Activated naive CD8-positive, alpha-beta T cell treated with anti-CD3 and anti-CD28 coated beads, Interleukin-2, amount 50 U/mL, for 24 hours (primary cell): ENCODE results near the gene RGMA.
A peak's percentile ranks its signal among the peaks of the same experiment; 100 is the strongest.

ENCODE experiments used
- ATAC-seq: fragments of 150-1000 bp; cut with Tn5 transposase; one replicate; pipeline ENCODE4 v1.10.0; 2021
- DNase-seq: peaks from one replicate; pipeline ENCODE4 v3.0.0; 2021
- H3K27ac Mint-ChIP-seq: one replicate; pipeline ENCODE4 v1.8.0; 2021; ENCODE audit warnings: mild to moderate bottlenecking, mixed read lengths
- H3K27me3 Mint-ChIP-seq: one replicate; pipeline ENCODE4 v1.8.0; 2021; ENCODE audit warnings: mixed read lengths
- H3K36me3 Mint-ChIP-seq: one replicate; pipeline ENCODE4 v1.8.0; 2021; ENCODE audit warnings: low read depth, mixed read lengths
- H3K4me1 Mint-ChIP-seq: one replicate; pipeline ENCODE4 v1.8.0; 2021; ENCODE audit warnings: mixed read lengths
- H3K4me3 Mint-ChIP-seq: one replicate; pipeline ENCODE4 v1.8.0; 2021; ENCODE audit warnings: mild to moderate bottlenecking, moderate library complexity, mixed read lengths
- H3K9me3 Mint-ChIP-seq: one replicate; pipeline ENCODE4 v1.8.0; 2021; ENCODE audit warnings: mixed read lengths

The RGMA gene

GRCh38 chr15:93080451-93080850 is 8.6 kb downstream of the RGMA start:
- no peaks in the 10 kb centered on the region for H3K4me1 Mint-ChIP-seq
- DNase-seq (no peak), ATAC-seq (no peak)
- no peak overlapping the region for H3K27ac Mint-ChIP-seq
- no peak overlapping the region for H3K4me3 Mint-ChIP-seq
- H3K9me3 Mint-ChIP-seq = no peaks in the 10 kb centered on the region
- H3K27me3 Mint-ChIP-seq = peaks cover 34% of the 10 kb centered on the region
- H3K36me3 Mint-ChIP-seq = no peaks in the 10 kb centered on the region

- H3K36me3 Mint-ChIP-seq = no peaks in the 10 kb centered on the region
- no peak overlapping the region for H3K27ac Mint-ChIP-seq
- DNase-seq (no peak), ATAC-seq (no peak)
- H3K27me3 Mint-ChIP-seq = peaks cover 50% of the 10 kb centered on the region
- H3K4me3 Mint-ChIP-seq = no peak overlapping the region
- no peaks in the 10 kb centered on the region for H3K9me3 Mint-ChIP-seq
- peaks cover 9% of the 10 kb centered on the region for H3K4me1 Mint-ChIP-seq
Measured at GRCh38 chr15:93076875-93077274, 12.1 kb downstream of the RGMA start.

- no peaks in the 10 kb centered on the region for H3K36me3 Mint-ChIP-seq
- DNase-seq (no peak), ATAC-seq (no peak)
- H3K27ac Mint-ChIP-seq = no peak overlapping the region
- H3K9me3 Mint-ChIP-seq = no peaks in the 10 kb centered on the region
- H3K4me1 Mint-ChIP-seq = peaks cover 9% of the 10 kb centered on the region
- peaks cover 55% of the 10 kb centered on the region for H3K27me3 Mint-ChIP-seq
- H3K4me3 Mint-ChIP-seq = no peak overlapping the region
Measured at GRCh38 chr15:93076217-93076616, 12.8 kb downstream of the RGMA start.

GRCh38 chr15:93074599-93074998 is 14.4 kb downstream of the RGMA start:
- H3K36me3 Mint-ChIP-seq = no peaks in the 10 kb centered on the region
- H3K4me3 Mint-ChIP-seq = no peak overlapping the region
- DNase-seq (no peak), ATAC-seq (no peak)
- no peak overlapping the region for H3K27ac Mint-ChIP-seq
- H3K4me1 Mint-ChIP-seq = peaks cover 9% of the 10 kb centered on the region
- peaks cover 57% of the 10 kb centered on the region for H3K27me3 Mint-ChIP-seq
- no peaks in the 10 kb centered on the region for H3K9me3 Mint-ChIP-seq

- DNase-seq (no peak), ATAC-seq (no peak)
- Mint-ChIP-seq H3K9me3 (no peaks in the 10 kb centered on the region), H3K4me1 (peaks cover 9% of the 10 kb centered on the region), H3K27me3 (peaks cover 57% of the 10 kb centered on the region), H3K36me3 (no peaks in the 10 kb centered on the region), H3K27ac (no peak overlapping the region), H3K4me3 (peak overlapping the region; percentile 74)
Measured at GRCh38 chr15:93073465-93073952, 15.5 kb downstream of the RGMA start.

- ATAC-seq (peak; percentile 33), DNase-seq (no peak)
- Mint-ChIP-seq H3K27ac (no peak overlapping the region), H3K4me3 (peak overlapping the region; percentile 22), H3K36me3 (no peaks in the 10 kb centered on the region), H3K9me3 (no peaks in the 10 kb centered on the region), H3K27me3 (peaks cover 57% of the 10 kb centered on the region), H3K4me1 (peaks cover 9% of the 10 kb centered on the region)
Measured at GRCh38 chr15:93072411-93073394, 16.3 kb downstream of the RGMA start.

- H3K27me3 Mint-ChIP-seq = peaks cover 55% of the 10 kb centered on the region
- no peak for DNase-seq
- H3K36me3 Mint-ChIP-seq = no peaks in the 10 kb centered on the region
- no peaks in the 10 kb centered on the region for H3K9me3 Mint-ChIP-seq
- no peak for ATAC-seq
- H3K4me3 Mint-ChIP-seq = peak overlapping the region; percentile 22
- no peak overlapping the region for H3K27ac Mint-ChIP-seq
- peaks cover 9% of the 10 kb centered on the region for H3K4me1 Mint-ChIP-seq
Measured at GRCh38 chr15:93072011-93072410, 17.0 kb downstream of the RGMA start.

GRCh38 chr15:93071469-93071936 is 17.5 kb downstream of the RGMA start:
- Mint-ChIP-seq H3K27ac (no peak overlapping the region), H3K27me3 (peaks cover 53% of the 10 kb centered on the region), H3K4me3 (no peak overlapping the region), H3K36me3 (no peaks in the 10 kb centered on the region), H3K4me1 (peaks cover 9% of the 10 kb centered on the region), H3K9me3 (no peaks in the 10 kb centered on the region)
- DNase-seq (no peak), ATAC-seq (no peak)

- H3K27me3 Mint-ChIP-seq = peaks cover 53% of the 10 kb centered on the region
- no peaks in the 10 kb centered on the region for H3K36me3 Mint-ChIP-seq
- DNase-seq (no peak), ATAC-seq (no peak)
- peaks cover 9% of the 10 kb centered on the region for H3K4me1 Mint-ChIP-seq
- no peak overlapping the region for H3K27ac Mint-ChIP-seq
- no peak overlapping the region for H3K4me3 Mint-ChIP-seq
- no peaks in the 10 kb centered on the region for H3K9me3 Mint-ChIP-seq
Measured at GRCh38 chr15:93070551-93071296, 18.3 kb downstream of the RGMA start.

GRCh38 chr15:93070132-93070531 is 18.9 kb downstream of the RGMA start:
- peaks cover 48% of the 10 kb centered on the region for H3K27me3 Mint-ChIP-seq

GRCh38 chr15:93068581-93069199 is 20.3 kb downstream of the RGMA start:
- H3K36me3 Mint-ChIP-seq = no peaks in the 10 kb centered on the region
- H3K9me3 Mint-ChIP-seq = no peaks in the 10 kb centered on the region
- no peak for DNase-seq
- no peak overlapping the region for H3K4me3 Mint-ChIP-seq
- ATAC-seq = no peak
- peaks cover 7% of the 10 kb centered on the region for H3K4me1 Mint-ChIP-seq
- no peak overlapping the region for H3K27ac Mint-ChIP-seq
- peaks cover 34% of the 10 kb centered on the region for H3K27me3 Mint-ChIP-seq

More at GRCh38 chr15:93070132-93070531, 18.9 kb downstream of the RGMA start:
- Mint-ChIP-seq H3K4me3 (no peak overlapping the region), H3K36me3 (no peaks in the 10 kb centered on the region), H3K4me1 (peaks cover 9% of the 10 kb centered on the region), H3K27ac (no peak overlapping the region), H3K9me3 (no peaks in the 10 kb centered on the region)
- no peak for DNase-seq
- ATAC-seq = no peak

GRCh38 chr15:93067649-93068085 is 21.3 kb downstream of the RGMA start:
- no peaks in the 10 kb centered on the region for H3K9me3 Mint-ChIP-seq
- no peaks in the 10 kb centered on the region for H3K36me3 Mint-ChIP-seq
- H3K27me3 Mint-ChIP-seq = peaks cover 29% of the 10 kb centered on the region
- no peak for DNase-seq
- no peak overlapping the region for H3K4me3 Mint-ChIP-seq
- ATAC-seq = no peak
- H3K27ac Mint-ChIP-seq = no peak overlapping the region
- H3K4me1 Mint-ChIP-seq = peaks cover 4% of the 10 kb centered on the region

GRCh38 chr15:93066834-93067648 is 22.0 kb downstream of the RGMA start:
- H3K27ac Mint-ChIP-seq = no peak overlapping the region
- H3K4me1 Mint-ChIP-seq = peaks cover 2% of the 10 kb centered on the region
- DNase-seq (no peak), ATAC-seq (no peak)
- H3K9me3 Mint-ChIP-seq = no peaks in the 10 kb centered on the region
- peaks cover 22% of the 10 kb centered on the region for H3K27me3 Mint-ChIP-seq
- no peak overlapping the region for H3K4me3 Mint-ChIP-seq
- H3K36me3 Mint-ChIP-seq = no peaks in the 10 kb centered on the region
